PC-3 (cell line): ENCODE results near the gene DIAPH3. TPM values are rescaled to one million over a fixed set of nuclear protein-coding genes. Genes with fewer than 3 reads are reported as not detected.

Experiments used
- ATAC-seq: fragments of 200-7000 bp; cut with Tn5 transposase; 2 replicates; pipeline ENCODE4 v1.9.1; 2020; ENCODE audit warnings: mild to moderate bottlenecking, moderate library complexity
- BruUV-seq: library from RNA; stranded (reverse); fragments of 400-500 nt; replicated peaks from 2 replicates; lab custom pipeline; 2021; lab: Mats Ljungman, UMichigan
- CTCF ChIA-PET: fragments of 300-600 bp; sonication (Branson Sonifier 250); formaldehyde crosslinking; loops from one replicate; lab custom pipeline; 2022; ENCODE audit warnings: antibody characterized with exemption; lab: Charles Lee
- POLR2A ChIA-PET: fragments of 300-600 bp; sonication (Branson Sonifier 250); formaldehyde crosslinking; loops from one replicate; lab custom pipeline; 2022; ENCODE audit warnings: antibody characterized with exemption; ENCODE audit not compliant: unreplicated experiment; lab: Charles Lee
- DNase-seq: peaks from one replicate; pipeline ENCODE4 v3.0.0-alpha.2; 2015
- H2AFZ ChIP-seq: fragments of 300-600 bp; sonication (generic); 2 replicates; pipeline ENCODE4 v1.6.0; 2016; ENCODE audit warnings: antibody characterized with exemption, low read length
- H3F3A ChIP-seq: fragments of 300-600 bp; sonication (generic); one replicate; pipeline ENCODE4 v1.6.0; 2017; ENCODE audit warnings: antibody characterized with exemption, low read length, control low read depth, mild to moderate bottlenecking; ENCODE audit not compliant: unreplicated experiment
- H3K27ac ChIP-seq: fragments of 300-600 bp; sonication (generic); 2 replicates; pipeline ENCODE4 v1.5.1; 2016; ENCODE audit warnings: mild to moderate bottlenecking, low read length
- H3K27me3 ChIP-seq: fragments of 300-600 bp; sonication (generic); 2 replicates; pipeline ENCODE4 v1.6.1; 2016; ENCODE audit warnings: low read length, mixed read lengths
- H3K36me3 ChIP-seq: fragments of 300-600 bp; sonication (generic); 2 replicates; pipeline ENCODE4 v1.6.1; 2016; ENCODE audit warnings: low read depth, mixed run types, low read length, mixed read lengths
- H3K4me1 ChIP-seq: fragments of 300-600 bp; sonication (generic); 2 replicates; pipeline ENCODE4 v1.5.1; 2016; ENCODE audit warnings: low read length; ENCODE audit not compliant: insufficient read depth
- H3K4me2 ChIP-seq: fragments of 300-600 bp; sonication (generic); 2 replicates; pipeline ENCODE4 v1.6.0; 2016; ENCODE audit warnings: low read length
- H3K4me3 ChIP-seq: fragments of 300-600 bp; sonication (generic); 2 replicates; pipeline ENCODE4 v1.5.1; 2016; ENCODE audit warnings: mild to moderate bottlenecking, low read length, mixed read lengths
- H3K79me2 ChIP-seq: fragments of 300-600 bp; sonication (generic); 2 replicates; pipeline ENCODE4 v1.6.1; 2017; ENCODE audit warnings: low read length, mixed read lengths
- H3K9ac ChIP-seq: fragments of 300-600 bp; sonication (generic); 2 replicates; pipeline ENCODE4 v1.6.0; 2016; ENCODE audit warnings: mild to moderate bottlenecking, low read length
- H3K9me2 ChIP-seq: fragments of 300-600 bp; sonication (generic); replicated peaks from 2 replicates; pipeline ENCODE4 v1.6.1; 2016; ENCODE audit warnings: mixed run types, low read length, mixed read lengths
- H3K9me3 ChIP-seq: fragments of 300-600 bp; sonication (generic); 2 replicates; pipeline ENCODE4 v1.6.1; 2016; ENCODE audit warnings: low read length, mixed read lengths
- H4K20me1 ChIP-seq: fragments of 300-600 bp; sonication (generic); 2 replicates; pipeline ENCODE4 v1.6.1; 2016; ENCODE audit warnings: low read length, mixed read lengths
- CTCF ChIP-seq: fragments of 300-600 bp; sonication (generic); conservative IDR thresholded peaks from 2 replicates; pipeline ENCODE4 v1.5.1; 2017; ENCODE audit warnings: antibody characterized with exemption, low read depth, mild to moderate bottlenecking, low read length
- EZH2 ChIP-seq: fragments of 300-600 bp; sonication (generic); IDR thresholded peaks from one replicate; pipeline ENCODE4 v1.6.1; 2017; ENCODE audit warnings: antibody characterized with exemption, mild to moderate bottlenecking, low read length; ENCODE audit not compliant: unreplicated experiment
- EZH2phosphoT487 ChIP-seq: fragments of 300-600 bp; sonication (generic); IDR thresholded peaks from 2 replicates; pipeline ENCODE4 v1.6.1; 2018; ENCODE audit warnings: mild to moderate bottlenecking, antibody characterized with exemption, low read length, borderline replicate concordance
- intact Hi-C: fragments of 100-400 bp; cut with micrococcal nuclease; formaldehyde crosslinking; loops from 2 replicates; pipeline ENCODE4 v1.9.0; 2023
- total RNA-seq: library from RNA; depleted of rRNA; stranded (reverse); fragments of >200 nt; gene quantifications from 2 replicates; pipeline ENCODE4 v1.2.3, GENCODE V29; 2014

Gene DIAPH3
- total RNA-seq, 1 experiment from 2014 or later: 7.6 TPM

GRCh38 chr13:60182907-60183306, 19.2 kb upstream of the DIAPH3 start:
- H3K9ac ChIP-seq: no peak overlapping the region
- H3K4me1 ChIP-seq: no peaks in the 10 kb centered on the region
- DNase-seq (no peak), ATAC-seq (no peak)
- BruUV-seq: no TSS peak
- no peak overlapping the region for H3K4me2 ChIP-seq
- H3F3A ChIP-seq: no peaks in the 10 kb centered on the region
- H3K36me3 ChIP-seq: no peaks in the 10 kb centered on the region
- H3K79me2 ChIP-seq: no peaks in the 10 kb centered on the region
- intact Hi-C loops: no loop called here
- no peak overlapping the region for H3K4me3 ChIP-seq
- H3K27ac ChIP-seq: no peak overlapping the region
- H2AFZ ChIP-seq: no peak overlapping the region
- ChIA-PET CTCF (no interaction called here), POLR2A (no interaction called here)
- no peaks in the 10 kb centered on the region for H3K9me2 ChIP-seq
- H4K20me1 ChIP-seq: no peaks in the 10 kb centered on the region
- peaks cover 2% of the 10 kb centered on the region; the same call in 1 of the 2 replicates for H3K27me3 ChIP-seq
- TF ChIP-seq EZH2phosphoT487 (no peak), CTCF (no peak), EZH2 (no peak)
- no peaks in the 10 kb centered on the region for H3K9me3 ChIP-seq

GRCh38 chr13:60178327-60178726, 14.6 kb upstream of the DIAPH3 start:
- no peaks in the 10 kb centered on the region for H3K4me1 ChIP-seq
- H3K9ac ChIP-seq: no peak overlapping the region
- DNase-seq (no peak), ATAC-seq (no peak)
- no TSS peak for BruUV-seq
- no peaks in the 10 kb centered on the region for H4K20me1 ChIP-seq
- no peaks in the 10 kb centered on the region for H3K9me3 ChIP-seq
- H3K27me3 ChIP-seq: no peaks in the 10 kb centered on the region
- H3F3A ChIP-seq: no peaks in the 10 kb centered on the region
- no peak overlapping the region for H3K4me2 ChIP-seq
- intact Hi-C loops: no loop called here
- no peaks in the 10 kb centered on the region for H3K9me2 ChIP-seq
- no peak overlapping the region for H2AFZ ChIP-seq
- no peaks in the 10 kb centered on the region for H3K36me3 ChIP-seq
- H3K79me2 ChIP-seq: no peaks in the 10 kb centered on the region
- ChIA-PET POLR2A (no interaction called here), CTCF (no interaction called here)
- TF ChIP-seq EZH2 (no peak), EZH2phosphoT487 (no peak), CTCF (no peak)
- no peak overlapping the region for H3K4me3 ChIP-seq
- no peak overlapping the region for H3K27ac ChIP-seq

GRCh38 chr13:60175571-60175970, 11.8 kb upstream of the DIAPH3 start:
- CTCF ChIA-PET: no interaction called here
- H4K20me1 ChIP-seq: no peaks in the 10 kb centered on the region
- H3K79me2 ChIP-seq: no peaks in the 10 kb centered on the region
- no peaks in the 10 kb centered on the region for H3K36me3 ChIP-seq
- no TSS peak for BruUV-seq
- DNase-seq (no peak), ATAC-seq (peak; percentile 68)
- H3K27ac ChIP-seq: no peak overlapping the region
- no peak overlapping the region for H3K9ac ChIP-seq
- no peaks in the 10 kb centered on the region for H3F3A ChIP-seq
- POLR2A ChIA-PET: no interaction called here
- H3K9me3 ChIP-seq: no peaks in the 10 kb centered on the region
- no peaks in the 10 kb centered on the region for H3K27me3 ChIP-seq
- H2AFZ ChIP-seq: no peak overlapping the region
- H3K9me2 ChIP-seq: no peaks in the 10 kb centered on the region
- intact Hi-C loops: no loop called here
- H3K4me1 ChIP-seq: no peaks in the 10 kb centered on the region
- TF ChIP-seq EZH2 (no peak), CTCF (no peak), EZH2phosphoT487 (no peak)
- H3K4me2 ChIP-seq: no peak overlapping the region
- no peak overlapping the region for H3K4me3 ChIP-seq
